GM18520 (cell line): ENCODE measurements around the gene SMARCC1.

Source experiments
- ATAC-seq: cut with Tn5 transposase; IDR thresholded peaks from one replicate; pipeline ENCODE4 v1.9.1; 2021; ENCODE audit not compliant: unreplicated experiment

The SMARCC1 gene

DNA sequence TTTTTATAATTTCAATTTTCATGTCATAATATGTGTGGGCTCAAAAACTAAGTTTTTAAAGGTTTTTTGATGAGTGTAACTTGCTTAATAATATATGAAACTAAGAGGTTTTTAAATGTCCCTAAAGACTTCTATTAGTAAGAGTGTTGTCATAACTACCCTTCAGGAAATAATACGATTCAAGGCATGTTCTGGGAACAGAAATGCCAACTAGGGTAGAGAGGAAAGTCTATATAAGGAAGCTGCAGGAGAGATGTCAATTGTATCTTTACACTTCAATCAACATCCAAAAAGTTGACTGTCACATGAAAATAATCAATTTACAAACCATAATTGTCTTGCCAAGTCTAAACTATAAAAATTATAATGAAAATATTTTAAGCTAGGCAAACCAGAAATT, 76.3 kb downstream of the SMARCC1 start:
- ATAC-seq, result no peak

DNA sequence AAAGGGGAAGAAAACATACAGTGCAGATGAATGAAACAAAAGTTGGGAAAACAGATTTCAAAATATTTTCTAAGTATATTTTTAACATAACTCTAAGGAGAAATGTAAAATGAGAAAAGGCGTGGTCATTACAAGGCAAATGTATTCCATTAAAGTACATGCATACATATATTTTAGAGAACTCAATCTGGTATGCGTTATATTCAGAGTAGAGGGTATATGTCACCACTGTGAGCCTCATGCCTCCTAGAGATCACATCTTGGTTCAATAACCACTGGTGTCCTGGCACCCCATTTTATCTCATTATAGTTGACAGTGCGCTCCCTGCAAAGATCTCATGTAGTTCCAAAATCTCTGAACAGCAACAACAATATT, 77.5 kb downstream of the SMARCC1 start:
- no peak for ATAC-seq

DNA sequence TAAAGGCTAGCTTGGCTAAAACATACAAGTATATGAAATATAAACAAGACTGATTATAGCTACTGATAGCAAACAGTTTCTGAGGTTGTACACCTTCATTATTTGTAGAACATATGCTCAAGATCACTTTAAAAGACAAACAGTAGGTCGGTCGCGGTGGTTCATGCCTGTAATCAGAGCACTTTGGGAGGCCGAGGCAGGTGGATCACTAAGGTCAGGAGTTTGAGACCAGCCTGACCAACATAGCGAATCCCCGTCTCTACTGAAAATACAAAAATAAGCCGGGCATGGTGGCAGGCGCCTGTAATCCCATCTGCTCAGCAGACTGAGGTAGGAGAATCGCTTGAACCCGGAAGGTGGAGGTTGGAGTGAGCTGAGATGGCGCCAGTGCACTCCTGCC, 80.3 kb downstream of the SMARCC1 start:
- ATAC-seq, result no peak

DNA sequence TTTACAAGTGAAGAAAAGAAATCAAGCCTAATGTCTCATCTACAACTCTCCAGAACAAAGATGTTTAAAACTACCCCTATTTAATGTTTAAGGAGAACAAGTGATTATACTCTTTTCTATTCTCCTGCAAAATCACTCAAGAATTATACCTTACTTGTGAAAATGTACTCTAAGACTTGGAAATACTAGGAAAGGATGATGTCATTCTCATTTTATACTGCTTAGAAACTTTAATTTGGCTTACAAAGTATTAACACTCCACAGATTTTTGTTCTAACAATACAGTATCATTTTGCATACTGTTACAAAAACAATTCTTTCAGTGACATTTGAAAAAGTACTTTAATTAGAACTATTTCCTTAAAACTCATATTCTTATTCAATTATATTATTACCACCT, 89.5 kb downstream of the SMARCC1 start:
- ATAC-seq, result no peak

DNA sequence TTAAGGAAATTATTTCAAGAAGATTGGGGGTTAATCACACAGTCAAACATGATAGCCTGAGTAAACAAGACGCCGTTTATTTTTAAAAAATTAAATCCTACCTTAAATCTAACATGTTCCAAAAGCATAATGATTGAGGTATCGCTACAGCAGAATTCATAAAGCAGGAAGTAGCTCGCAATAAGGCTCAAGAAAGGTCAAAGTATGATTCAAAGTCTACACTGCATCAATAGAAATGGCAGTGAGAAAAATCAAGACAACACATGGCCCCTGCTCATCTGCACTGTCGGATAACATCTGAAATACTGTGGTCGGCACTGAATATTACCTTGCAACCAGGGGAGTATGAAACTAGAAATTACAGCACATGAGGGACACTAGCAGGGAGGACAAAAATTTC, 93.2 kb downstream of the SMARCC1 start:
- no peak for ATAC-seq

DNA sequence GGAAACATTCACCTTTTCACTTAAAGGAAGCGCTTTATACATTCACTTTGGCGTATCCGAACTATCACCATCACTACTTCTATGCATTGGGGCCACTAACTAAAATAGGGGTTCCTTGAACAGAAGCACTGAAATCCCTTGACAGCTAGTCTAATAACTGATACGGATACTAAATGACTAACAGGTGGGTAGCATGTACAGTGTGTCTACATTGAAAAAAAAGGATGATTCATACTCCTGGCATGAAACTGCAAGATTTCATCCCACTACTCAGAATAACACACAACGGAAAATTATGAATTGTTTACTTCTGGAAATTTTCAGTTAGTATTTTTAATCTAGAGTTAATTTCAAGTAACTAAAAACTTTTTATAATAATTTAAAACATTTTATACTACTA, 96.7 kb downstream of the SMARCC1 start:
- ATAC-seq, result no peak

DNA sequence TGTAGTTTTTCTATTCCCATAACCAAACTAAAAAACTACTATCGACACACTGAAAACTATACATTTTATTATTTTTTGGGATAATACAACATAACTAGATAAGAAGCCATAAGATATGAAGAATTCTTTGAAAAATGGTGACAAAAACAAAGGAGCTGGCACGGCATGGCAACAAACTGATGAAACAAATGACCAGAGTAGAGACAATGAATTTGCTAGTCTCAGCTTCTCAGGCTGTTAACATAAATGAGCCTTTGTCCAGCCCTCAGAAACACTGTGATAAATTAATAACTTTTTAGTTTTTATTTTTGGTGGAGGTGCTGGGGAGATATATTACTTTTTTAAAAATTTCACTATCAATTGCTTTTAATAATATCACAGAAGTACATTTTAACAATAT, 100.7 kb downstream of the SMARCC1 start:
- no peak for ATAC-seq

DNA sequence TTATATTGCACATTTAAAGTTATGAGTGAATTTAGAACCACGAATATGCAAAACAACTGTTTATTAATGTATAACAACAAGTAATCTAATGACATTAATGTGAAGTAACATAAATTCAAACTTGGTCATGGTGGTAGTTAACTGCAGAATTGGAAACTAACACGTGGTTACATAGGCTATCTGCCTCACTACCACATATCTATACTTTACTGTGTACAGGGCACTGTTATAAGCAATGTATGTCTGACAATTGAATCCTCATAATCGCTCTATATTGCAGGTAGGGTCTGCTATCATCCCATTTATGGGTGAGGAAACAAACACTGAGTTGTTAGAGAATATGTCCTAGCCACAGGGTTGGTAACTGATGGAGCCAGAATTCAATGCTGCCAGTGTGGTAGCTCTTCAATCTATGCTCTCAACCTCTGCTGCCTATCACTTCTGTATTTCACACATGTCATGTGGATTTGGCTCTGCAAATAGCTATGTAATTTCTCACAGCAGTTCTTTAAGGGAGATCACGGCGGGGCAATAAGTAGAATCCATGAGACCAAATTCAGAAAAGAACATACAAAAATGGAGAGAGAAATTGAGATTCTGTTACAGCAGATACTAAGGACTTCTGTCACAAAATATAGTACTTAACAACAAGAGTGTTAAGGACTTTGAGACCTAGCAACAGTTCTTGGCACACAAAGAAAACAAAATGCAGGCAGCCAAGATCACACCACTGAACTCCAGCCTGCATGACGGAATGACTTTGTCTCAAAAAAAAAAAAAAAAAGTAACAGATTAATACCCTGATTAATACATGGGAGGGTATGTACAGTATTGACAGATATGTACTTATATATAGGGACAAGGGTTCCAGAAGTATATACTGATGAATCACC, 103.0 kb downstream of the SMARCC1 start:
- no peak for ATAC-seq

DNA sequence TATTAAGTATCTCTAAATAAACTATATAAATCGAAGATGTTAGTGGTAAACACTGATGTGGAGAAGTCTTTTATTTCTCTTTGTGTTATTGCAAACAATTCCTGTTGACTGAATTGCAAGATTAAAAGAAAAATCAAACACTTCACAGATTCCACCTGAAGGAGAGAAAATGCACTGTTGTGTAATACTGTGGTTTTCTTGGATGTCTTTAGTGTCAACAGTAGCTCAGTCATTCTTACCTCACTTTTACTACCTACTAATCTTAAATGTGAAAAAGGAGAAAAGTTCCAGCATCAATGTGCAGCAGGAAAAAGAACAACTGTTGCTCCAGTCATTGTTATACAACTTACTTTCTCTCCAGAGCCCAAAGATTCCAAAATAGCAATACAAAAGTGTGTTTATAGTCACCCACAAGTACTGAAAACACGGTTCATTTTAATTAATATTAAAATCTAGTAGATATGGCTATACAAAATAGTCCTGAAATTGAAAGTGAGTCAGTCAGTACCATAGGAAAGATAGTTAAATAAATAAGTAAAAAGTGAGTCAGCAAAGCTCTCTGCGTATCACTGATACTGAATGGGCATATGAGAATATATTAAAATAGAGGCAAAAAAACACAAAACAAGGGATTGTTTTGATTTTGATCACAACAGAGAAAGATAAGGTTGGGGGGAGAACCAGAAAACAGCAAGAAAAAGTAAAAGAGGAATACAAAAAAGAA, 112.5 kb downstream of the SMARCC1 start:
- ATAC-seq, result no peak

DNA sequence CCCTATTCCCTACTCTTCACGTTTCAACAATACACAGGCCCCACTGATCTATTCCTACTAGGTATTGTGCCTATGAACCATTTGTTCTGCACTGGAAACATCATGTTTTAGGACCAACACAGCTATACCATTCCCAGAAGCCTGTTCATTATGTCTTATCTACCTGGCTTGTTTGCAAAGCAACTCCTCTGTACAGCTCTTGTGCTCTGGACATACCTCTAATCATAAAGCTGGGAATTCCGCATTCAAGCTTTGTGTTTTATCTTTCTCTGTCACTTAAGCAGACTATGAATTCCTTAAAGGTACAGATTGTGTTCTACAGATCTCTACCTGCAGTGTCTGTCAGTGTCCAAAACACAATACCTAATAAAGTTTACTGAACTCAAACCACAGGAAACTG, 115.6 kb downstream of the SMARCC1 start:
- no peak for ATAC-seq

DNA sequence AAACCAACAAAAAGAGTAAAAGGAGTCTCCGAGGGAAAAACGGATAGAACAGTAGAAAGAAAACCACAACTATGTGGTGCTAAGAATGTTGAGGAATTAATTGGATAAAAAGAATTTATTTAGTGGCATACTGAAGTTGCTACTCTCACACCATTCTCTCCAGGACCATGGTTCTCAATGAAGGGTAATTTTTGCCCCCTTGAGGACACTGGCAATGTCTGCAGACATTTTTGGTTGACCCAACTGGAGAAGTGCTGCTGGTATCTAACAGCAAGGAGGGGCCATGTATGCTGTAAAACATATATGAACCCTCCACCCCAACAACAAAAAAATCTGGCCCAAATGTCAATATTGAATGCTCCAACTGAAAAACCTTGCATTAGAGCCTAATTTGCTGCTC, 117.2 kb downstream of the SMARCC1 start:
- no peak for ATAC-seq

DNA sequence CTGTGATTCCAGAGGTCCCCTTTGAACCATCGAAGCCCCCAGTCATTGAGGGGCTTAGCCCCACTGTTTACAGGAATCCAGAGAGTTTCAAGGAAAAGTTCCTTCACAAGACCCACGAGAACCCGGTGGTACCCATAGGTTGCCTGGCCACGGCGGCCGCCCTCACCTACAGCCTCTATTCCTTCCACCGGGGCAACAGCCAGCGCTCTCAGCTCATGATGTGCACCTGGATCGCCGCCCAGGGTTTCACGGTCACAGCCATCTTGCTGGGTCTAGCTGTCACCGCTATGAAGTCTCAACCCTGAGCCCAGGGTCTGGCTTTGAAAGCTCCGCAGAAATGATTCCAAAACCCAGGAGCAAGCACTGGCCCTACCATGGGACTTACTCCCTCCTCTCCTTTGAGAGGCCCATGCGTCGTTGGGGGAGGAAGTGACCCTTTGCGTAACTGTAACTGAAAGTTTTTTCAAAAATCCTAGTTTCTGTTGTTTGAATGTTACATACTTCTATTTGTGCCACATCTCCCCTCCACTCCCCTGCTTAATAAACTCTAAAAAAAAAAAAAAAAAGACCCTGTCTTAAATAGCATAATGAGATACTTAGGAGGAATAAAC, 118.0 kb downstream of the SMARCC1 start:
- no peak for ATAC-seq

DNA sequence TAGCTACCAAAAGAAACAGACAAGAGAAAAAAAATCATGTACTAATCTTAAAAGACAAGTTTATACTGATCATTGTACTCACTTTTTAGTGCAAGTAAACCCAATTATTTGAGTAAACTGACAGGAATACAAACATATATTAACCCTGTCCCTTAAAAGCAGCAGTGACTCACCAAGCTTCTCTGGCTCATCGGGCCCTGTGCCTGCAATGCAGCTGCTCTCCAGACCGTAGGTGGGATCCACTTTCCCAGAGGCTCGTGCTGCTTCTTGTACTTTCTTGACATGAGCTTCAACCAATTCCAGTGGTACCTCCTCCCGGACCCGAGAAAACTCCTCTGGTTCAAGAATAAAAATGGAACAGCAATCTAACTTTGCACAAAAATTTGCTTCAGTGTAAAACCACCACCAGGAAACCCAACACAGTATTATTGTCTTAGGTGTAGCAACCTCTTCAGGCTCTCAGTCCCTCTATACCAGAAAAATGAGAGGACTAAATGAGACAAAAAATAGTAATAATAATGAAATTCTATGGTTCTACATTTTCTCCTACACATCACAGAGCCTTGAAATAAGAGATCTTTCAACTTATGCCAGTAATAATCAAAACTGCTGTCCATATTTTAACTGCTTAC, 120.5 kb downstream of the SMARCC1 start:
- no peak for ATAC-seq

DNA sequence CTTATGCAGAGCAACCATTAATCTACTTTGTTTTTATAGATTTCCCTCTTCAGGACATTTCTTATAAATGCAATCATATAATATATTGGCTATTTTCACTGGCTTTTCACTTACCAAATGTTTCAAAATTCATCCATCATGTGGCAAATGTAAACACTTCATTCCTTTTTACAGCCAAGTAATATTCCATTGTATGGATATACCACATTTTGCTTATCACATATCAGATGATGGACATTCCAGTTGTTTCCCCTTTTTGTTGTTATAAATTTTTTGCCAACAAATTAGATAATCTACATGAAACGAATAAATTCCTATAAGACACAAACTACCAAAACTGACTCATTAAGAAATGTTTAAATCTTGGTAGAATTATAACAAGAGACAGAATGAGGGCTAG, 123.2 kb downstream of the SMARCC1 start:
- no peak for ATAC-seq

DNA sequence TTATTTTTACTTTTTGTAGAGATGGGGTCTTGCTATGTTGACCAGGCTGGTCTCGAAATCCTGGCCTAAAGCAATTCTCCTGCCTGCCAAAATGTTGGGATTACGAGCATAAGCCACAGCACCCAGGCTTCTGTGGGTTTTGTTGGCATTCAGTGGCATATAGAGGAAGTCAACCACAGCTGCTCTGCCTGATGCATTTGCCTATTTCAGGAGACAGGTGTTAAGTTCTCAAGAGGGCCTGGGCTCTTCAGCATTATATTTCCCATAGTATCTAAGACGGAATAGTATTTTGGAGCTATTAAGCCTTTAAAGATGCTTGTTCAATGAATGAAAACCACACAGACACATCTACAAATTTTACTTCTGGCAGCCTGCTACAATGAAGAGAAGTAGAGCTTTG, 129.6 kb downstream of the SMARCC1 start:
- ATAC-seq, result no peak

DNA sequence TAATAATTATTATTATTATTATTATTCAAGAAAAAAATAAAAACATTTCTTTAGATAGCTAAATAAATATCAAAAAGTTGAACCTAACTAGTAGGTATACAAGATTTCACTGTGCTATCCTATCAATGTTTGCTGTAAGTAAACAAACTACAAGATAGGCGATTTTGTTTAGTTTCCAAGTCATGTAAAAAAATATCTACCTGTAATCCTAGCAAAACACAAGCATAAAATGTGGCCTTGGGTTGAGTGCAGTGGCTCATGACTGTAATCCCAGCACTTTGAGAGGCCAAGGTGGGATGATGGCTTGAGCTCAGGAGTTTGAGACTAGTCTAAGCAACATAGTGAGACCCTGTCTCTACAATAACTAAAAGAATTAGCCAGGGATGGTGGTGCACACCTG, 131.4 kb downstream of the SMARCC1 start:
- no peak for ATAC-seq

DNA sequence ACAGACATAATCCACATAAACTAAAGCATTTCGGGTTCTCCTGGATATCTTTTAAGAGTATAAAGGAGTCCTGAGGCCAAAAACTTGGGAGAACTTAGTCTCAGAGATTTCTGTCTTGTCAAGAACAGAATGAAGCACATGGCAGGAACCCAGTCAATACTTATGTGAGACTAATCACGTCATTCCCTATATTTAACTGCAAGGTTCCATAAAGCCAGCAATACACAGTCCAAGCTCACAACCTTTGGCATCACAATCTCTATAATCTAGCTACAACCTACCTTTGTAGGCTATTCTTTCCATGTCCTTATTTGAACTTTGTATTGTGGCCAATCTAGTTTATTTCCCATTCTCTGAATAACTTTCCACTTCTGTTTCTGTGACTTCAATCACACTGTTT, 134.1 kb downstream of the SMARCC1 start:
- ATAC-seq, result no peak

DNA sequence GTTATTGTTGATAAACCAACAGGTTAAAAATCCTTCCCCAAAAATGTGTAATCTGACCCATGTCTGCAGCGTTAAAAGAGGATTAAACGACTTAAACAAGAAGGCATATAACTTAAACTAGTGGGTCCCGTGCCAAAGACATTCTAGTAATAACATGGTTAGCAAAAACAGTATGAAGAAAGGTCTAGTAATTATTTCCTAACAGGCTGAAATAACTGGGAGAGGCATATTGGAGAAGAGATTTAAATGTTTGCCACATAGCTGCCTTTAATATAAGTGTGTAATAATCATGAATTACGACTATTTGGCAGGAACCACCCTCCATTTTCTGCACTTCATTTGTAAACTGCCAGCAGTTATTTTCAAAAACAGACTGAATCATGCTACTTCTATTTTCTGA, 135.3 kb downstream of the SMARCC1 start:
- no peak for ATAC-seq

DNA sequence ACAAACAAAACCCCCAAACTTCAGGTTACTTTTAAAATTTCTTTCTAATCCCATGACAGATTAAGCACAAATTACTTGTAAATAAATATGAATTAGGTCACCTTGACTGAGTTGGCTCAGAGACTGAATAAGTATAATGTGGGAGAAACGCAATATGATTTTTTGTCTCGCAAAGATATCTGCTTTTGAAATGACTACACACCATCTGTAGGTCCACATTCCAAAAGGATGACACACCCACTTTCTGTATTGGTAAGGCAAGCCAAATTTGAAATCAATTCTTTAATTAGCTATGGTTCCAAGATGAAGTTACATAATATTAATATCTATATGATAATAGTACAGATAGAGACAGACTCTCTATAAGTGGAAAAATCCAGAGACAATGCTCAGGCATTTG, 136.1 kb downstream of the SMARCC1 start:
- no peak for ATAC-seq

DNA sequence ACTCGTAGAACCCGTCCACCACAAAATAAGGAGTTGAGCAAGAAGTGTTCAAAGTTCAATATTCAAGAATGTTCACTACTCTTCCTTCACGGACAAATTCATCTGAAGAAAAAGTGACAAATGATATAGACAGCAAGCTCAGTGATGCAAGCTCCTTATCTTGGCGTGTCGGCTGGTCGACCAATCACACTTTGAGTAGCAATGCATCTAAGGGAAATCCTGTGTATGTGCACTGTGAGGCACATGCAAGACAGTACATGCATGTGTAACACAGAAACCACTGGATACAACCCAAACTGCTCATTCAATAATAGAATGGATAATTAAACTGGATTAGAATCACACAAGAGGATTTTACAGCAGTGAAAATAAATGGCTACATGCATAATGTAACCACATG, 138.6 kb downstream of the SMARCC1 start:
- no peak for ATAC-seq

DNA sequence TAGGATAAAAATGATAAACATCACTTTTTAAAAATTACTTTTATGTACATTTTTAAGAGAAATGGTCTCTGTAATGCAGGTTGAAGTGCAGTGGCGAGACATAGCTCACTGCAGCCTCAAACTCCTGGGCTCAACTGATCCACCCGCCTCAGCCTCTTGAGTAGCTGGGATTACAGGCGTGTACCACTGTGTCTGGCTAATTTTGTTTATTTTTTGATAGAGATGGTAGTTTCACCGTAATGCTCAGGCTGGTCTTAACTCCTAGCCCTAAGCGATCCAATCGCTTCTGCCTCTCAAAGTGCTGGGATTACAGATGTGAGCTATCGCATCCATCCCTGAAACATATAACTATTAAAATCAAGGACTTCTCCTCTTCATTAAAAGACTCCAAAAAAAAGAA, 140.0 kb downstream of the SMARCC1 start:
- ATAC-seq, result no peak

DNA sequence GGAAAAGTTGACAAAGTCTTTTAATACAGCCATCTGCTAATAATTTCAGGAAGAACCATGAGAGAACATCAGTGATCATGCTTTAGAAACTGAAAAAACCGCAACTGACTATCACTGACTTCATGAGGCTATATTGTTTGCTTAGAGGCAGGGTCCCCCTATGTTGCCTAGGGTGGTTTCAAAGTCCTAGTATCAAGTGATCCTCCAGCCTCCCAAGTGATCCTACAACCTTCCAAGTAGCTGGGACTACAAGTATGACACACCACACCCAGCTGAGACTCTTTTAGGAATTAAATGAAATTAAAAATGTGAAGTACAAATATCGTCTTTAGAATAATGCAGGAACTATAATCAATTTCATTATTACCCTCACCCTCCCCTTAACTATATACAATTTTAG, 144.8 kb downstream of the SMARCC1 start:
- ATAC-seq, result no peak
